GM12873 (cell line): ENCODE results near the gene RPH3AL.

ENCODE experiments used
- CTCF ChIP-seq: IDR thresholded peaks from 2 replicates; pipeline ENCODE4 v1.5.1; 2012; ENCODE audit warnings: low read depth, mild to moderate bottlenecking, moderate library complexity, low read length, control low read depth; ENCODE audit not compliant: insufficient read depth; ENCODE audit errors: missing control alignments

Gene RPH3AL

GRCh38 chr17:391850-392249 lies 39.2 kb upstream of the RPH3AL start:
- TF ChIP-seq CTCF = no peak

- no peak for TF ChIP-seq CTCF
These were observed 37.4 kb upstream of the RPH3AL start for GRCh38 chr17:390025-390424.

GRCh38 chr17:388087-388486 lies 35.5 kb upstream of the RPH3AL start:
- no peak for TF ChIP-seq CTCF

- peak; percentile 44 for TF ChIP-seq CTCF
These were observed 33.7 kb upstream of the RPH3AL start for GRCh38 chr17:386141-386876.

GRCh38 chr17:385836-386140 lies 33.2 kb upstream of the RPH3AL start:
- TF ChIP-seq CTCF = no peak

- no peak for TF ChIP-seq CTCF
These were observed 32.7 kb upstream of the RPH3AL start for GRCh38 chr17:385178-385835.

- no peak for TF ChIP-seq CTCF
These were observed 32.1 kb upstream of the RPH3AL start for GRCh38 chr17:384622-385177.
